ENCODE measurements around the gene TBC1D10A.
A peak's percentile ranks its signal among the peaks of the same experiment; 100 is the strongest.

TBC1D10A gene

GRCh38 chr22:30249049-30250038, 77.4 kb downstream of the TBC1D10A start (continued):
- TF ChIP-seq ZNF423 (tag by site-specific recombination; IDR thresholded peaks at IDR 0.05) (no peak), ZBTB17 (tag by site-specific recombination; IDR thresholded peaks at IDR 0.05) (no peak)

DNA sequence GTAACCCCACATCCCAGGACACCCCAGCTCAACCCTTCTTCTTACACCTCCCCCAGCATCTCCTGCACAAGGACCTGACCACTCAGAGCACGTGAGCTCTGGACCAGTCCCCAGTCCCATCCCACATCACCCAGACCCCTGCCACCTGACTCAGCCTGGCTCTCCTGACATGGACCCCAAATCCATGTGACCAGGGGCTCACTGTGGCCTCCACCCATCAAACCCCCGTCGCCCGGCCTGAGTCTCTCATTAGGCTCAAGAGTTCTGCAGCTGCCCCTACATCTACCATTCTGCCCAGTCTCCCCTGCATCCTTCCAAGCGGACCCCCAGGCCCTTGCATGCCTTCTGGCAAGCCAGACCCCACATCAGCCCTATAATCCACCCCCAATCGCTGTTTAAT, 78.3 kb downstream of the TBC1D10A start:
- Histone ChIP-seq H3K27ac (ENCODE audit: extremely low read depth, low read depth, low read length) (no peak overlapping the region), H3K4me3 (ENCODE audit: low read depth, low read length) (no peak overlapping the region), H3K9me3 (ENCODE audit: control insufficient read depth, insufficient read depth, low read depth, low read length) (no peaks in the 10 kb centered on the region), H3K4me1 (ENCODE audit: control insufficient read depth, insufficient read depth, low read length) (peaks cover 3% of the 10 kb centered on the region), H3K36me3 (ENCODE audit: control insufficient read depth in 2 of 2, insufficient read depth in 1 of 2, low read length in 2 of 2) (peaks cover 0 to 13% of the 10 kb centered on the region in 2 experiments; a peak in 1 of 3 replicates)
- POLR2A ChIA-PET = no interaction called here
- TF ChIP-seq HOXC10 (CRISPR knock-in tag; IDR thresholded peaks at IDR 0.05) = no peak
- TF ChIP-seq ZNF169 (tag by site-specific recombination; IDR thresholded peaks at IDR 0.05) = no peak
- TF ChIP-seq ZNF311 (tag by site-specific recombination; IDR thresholded peaks at IDR 0.05; ENCODE audit: borderline replicate concordance) = no peak
- no peak for TF ChIP-seq ZNF704 (tag by site-specific recombination; IDR thresholded peaks at IDR 0.05)
- no peak for TF ChIP-seq ZNF660 (tag by site-specific recombination; IDR thresholded peaks at IDR 0.05)
- TF ChIP-seq ZNF223 (tag by site-specific recombination; IDR thresholded peaks at IDR 0.05) = no peak
- no peak for TF ChIP-seq ZSCAN23 (tag by site-specific recombination; IDR thresholded peaks at IDR 0.05)
- no peak for TF ChIP-seq ZNF174 (tag by site-specific recombination; IDR thresholded peaks at IDR 0.05)
- no peak for TF ChIP-seq ZNF48 (tag by site-specific recombination; IDR thresholded peaks at IDR 0.05)
- no peak for TF ChIP-seq SP3 (tag by site-specific recombination; IDR thresholded peaks at IDR 0.05)
- no peak for TF ChIP-seq ZBTB20 (tag by site-specific recombination; IDR thresholded peaks at IDR 0.05)
- CTCF ChIA-PET = interaction anchor here (0.5 kb wide), 2 partner anchors 15 to 142 kb away, joined by 3 read pairs; no protein-coding TSS in a partner anchor

DNA sequence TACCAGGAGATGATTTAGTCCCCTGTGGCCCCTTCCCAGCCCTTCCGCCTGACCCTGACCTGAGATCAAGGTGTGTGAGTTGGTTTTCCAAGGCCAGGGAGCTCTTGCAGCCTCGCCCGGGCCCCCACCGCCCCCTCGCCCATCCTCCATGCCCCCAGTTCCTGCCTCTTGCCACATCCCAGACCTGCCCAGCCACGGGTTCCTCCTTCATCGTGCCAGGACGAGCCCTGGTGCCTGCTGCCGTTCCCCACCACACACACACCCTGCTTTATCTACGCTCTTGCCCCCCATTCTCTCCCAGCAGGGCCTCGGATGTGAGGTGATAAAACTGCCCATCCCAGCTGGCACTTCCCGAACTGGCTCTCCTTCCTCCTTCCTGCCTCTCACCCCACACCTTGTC, 78.8 kb downstream of the TBC1D10A start:
- CTCF ChIA-PET = interaction anchor here (0.5 kb wide), 1 partner anchor 15 kb away, joined by 3 read pairs; no protein-coding TSS in a partner anchor
- TF ChIP-seq, protein P1, sequence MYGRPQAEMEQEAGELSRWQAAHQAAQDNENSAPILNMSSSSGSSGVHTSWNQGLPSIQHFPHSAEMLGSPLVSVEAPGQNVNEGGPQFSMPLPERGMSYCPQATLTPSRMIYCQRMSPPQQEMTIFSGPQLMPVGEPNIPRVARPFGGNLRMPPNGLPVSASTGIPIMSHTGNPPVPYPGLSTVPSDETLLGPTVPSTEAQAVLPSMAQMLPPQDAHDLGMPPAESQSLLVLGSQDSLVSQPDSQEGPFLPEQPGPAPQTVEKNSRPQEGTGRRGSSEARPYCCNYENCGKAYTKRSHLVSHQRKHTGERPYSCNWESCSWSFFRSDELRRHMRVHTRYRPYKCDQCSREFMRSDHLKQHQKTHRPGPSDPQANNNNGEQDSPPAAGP (tag by site-specific recombination; IDR thresholded peaks at IDR 0.05) = 0 out of 2 replicates have a peak, but pooled peaks have one; percentile 28
- no peak for TF ChIP-seq BCL6B (tag by site-specific recombination; IDR thresholded peaks at IDR 0.05)
- no peak for TF ChIP-seq ZBTB11 (tag by site-specific recombination; conservative IDR thresholded peaks at IDR 0.05; ENCODE audit: low read depth)
- TF ChIP-seq ZNF701 (tag by site-specific recombination; IDR thresholded peaks at IDR 0.05) = no peak
- TF ChIP-seq ZBTB21 (tag by site-specific recombination; IDR thresholded peaks at IDR 0.05) = no peak
- TF ChIP-seq, protein P2, sequence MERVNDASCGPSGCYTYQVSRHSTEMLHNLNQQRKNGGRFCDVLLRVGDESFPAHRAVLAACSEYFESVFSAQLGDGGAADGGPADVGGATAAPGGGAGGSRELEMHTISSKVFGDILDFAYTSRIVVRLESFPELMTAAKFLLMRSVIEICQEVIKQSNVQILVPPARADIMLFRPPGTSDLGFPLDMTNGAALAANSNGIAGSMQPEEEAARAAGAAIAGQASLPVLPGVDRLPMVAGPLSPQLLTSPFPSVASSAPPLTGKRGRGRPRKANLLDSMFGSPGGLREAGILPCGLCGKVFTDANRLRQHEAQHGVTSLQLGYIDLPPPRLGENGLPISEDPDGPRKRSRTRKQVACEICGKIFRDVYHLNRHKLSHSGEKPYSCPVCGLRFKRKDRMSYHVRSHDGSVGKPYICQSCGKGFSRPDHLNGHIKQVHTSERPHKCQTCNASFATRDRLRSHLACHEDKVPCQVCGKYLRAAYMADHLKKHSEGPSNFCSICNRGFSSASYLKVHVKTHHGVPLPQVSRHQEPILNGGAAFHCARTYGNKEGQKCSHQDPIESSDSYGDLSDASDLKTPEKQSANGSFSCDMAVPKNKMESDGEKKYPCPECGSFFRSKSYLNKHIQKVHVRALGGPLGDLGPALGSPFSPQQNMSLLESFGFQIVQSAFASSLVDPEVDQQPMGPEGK (tag by site-specific recombination; IDR thresholded peaks at IDR 0.05) = peak; percentile 27; the same call in 1 of the 2 replicates
- peak; percentile 29; the same call in 1 of the 2 replicates for TF ChIP-seq HIC1 (tag by site-specific recombination; IDR thresholded peaks at IDR 0.05)

More for the DNA sequence above, 78.8 kb downstream of the TBC1D10A start:
- H3K27ac ChIP-seq (ENCODE audit: extremely low read depth, low read depth, low read length) = no peak overlapping the region
- POLR2A ChIA-PET = no interaction called here
- no peak overlapping the region for H3K4me3 ChIP-seq (ENCODE audit: low read depth, low read length)
- peaks cover 3% of the 10 kb centered on the region; the same call in 1 of the 2 replicates for H3K4me1 ChIP-seq (ENCODE audit: control insufficient read depth, insufficient read depth, low read length)
- H3K36me3 ChIP-seq (ENCODE audit: control insufficient read depth in 2 of 2, insufficient read depth in 1 of 2, low read length in 2 of 2) = peaks cover 0 to 18% of the 10 kb centered on the region in 2 experiments; a peak in 1 of 3 replicates
- H3K9me3 ChIP-seq (ENCODE audit: control insufficient read depth, insufficient read depth, low read depth, low read length) = no peaks in the 10 kb centered on the region
